ENCODE results near the gene ASAP3.
"Not testable (repeated sequence)": the region's sequence is repeated elsewhere in the genome, so short reads cannot be mapped to it uniquely, and the experiment has no call there.

ASAP3 gene

GRCh38 chr1:23509896-23510295, 25.9 kb upstream of the ASAP3 start:
- Histone ChIP-seq H4K20me1 (ENCODE audit: insufficient read depth, low read length, poor library complexity, severe bottlenecking) (no peaks in the 10 kb centered on the region), H3K9me2 (replicated peaks; ENCODE audit: low read depth, low read length) (no peaks in the 10 kb centered on the region), H2AFZ (ENCODE audit: low read length) (no peak overlapping the region), H3K4me3 (ENCODE audit: low read length, poor library complexity, severe bottlenecking) (no peak overlapping the region), H3K79me2 (ENCODE audit: insufficient read depth, low read length) (no peaks in the 10 kb centered on the region; the same call in 1 of the 2 replicates), H3K27me3 (ENCODE audit: insufficient read depth, low read length, poor library complexity, severe bottlenecking) (no peaks in the 10 kb centered on the region), H3K4me2 (ENCODE audit: low read depth, low read length, poor library complexity, severe bottlenecking) (no peak overlapping the region), H3K36me3 (ENCODE audit: insufficient read depth, low read length) (peaks cover 79% of the 10 kb centered on the region; the same call in 1 of the 2 replicates), H3F3A (ENCODE audit: low read depth) (no peaks in the 10 kb centered on the region), H3K9me3 (ENCODE audit: insufficient read depth, low read depth, low read length) (no peaks in the 10 kb centered on the region), H3K9ac (ENCODE audit: low read depth, low read length, poor library complexity, severe bottlenecking) (no peak overlapping the region), H3K4me1 (ENCODE audit: insufficient read depth, low read length, poor library complexity, severe bottlenecking) (no peaks in the 10 kb centered on the region)
- TF ChIP-seq EZH2phosphoT487 (IDR thresholded peaks at IDR 0.05; ENCODE audit: borderline replicate concordance), result no peak
- no peak for TF ChIP-seq CTCF (conservative IDR thresholded peaks at IDR 0.05; ENCODE audit: low read length)

GRCh38 chr1:23506376-23507107, 22.6 kb upstream of the ASAP3 start:
- H4K20me1 ChIP-seq (ENCODE audit: insufficient read depth, low read length, poor library complexity, severe bottlenecking), result no peaks in the 10 kb centered on the region

GRCh38 chr1:23505851-23506250, 21.9 kb upstream of the ASAP3 start:
- peaks cover 53% of the 10 kb centered on the region; the same call in 1 of the 2 replicates for H3K36me3 ChIP-seq (ENCODE audit: insufficient read depth, low read length)
- H2AFZ ChIP-seq (ENCODE audit: low read length), result no peak overlapping the region
- H3K9me2 ChIP-seq (replicated peaks; ENCODE audit: low read depth, low read length), result no peaks in the 10 kb centered on the region
- no peak overlapping the region for H3K4me3 ChIP-seq (ENCODE audit: low read length, poor library complexity, severe bottlenecking)
- no peak overlapping the region for H3K4me2 ChIP-seq (ENCODE audit: low read depth, low read length, poor library complexity, severe bottlenecking)
- H3K27me3 ChIP-seq (ENCODE audit: insufficient read depth, low read length, poor library complexity, severe bottlenecking), result no peaks in the 10 kb centered on the region
- H3K79me2 ChIP-seq (ENCODE audit: insufficient read depth, low read length), result no peaks in the 10 kb centered on the region
- no peaks in the 10 kb centered on the region for H3F3A ChIP-seq (ENCODE audit: low read depth)
- no peak overlapping the region for H3K9ac ChIP-seq (ENCODE audit: low read depth, low read length, poor library complexity, severe bottlenecking)
- H3K4me1 ChIP-seq (ENCODE audit: insufficient read depth, low read length, poor library complexity, severe bottlenecking), result no peaks in the 10 kb centered on the region
- H3K9me3 ChIP-seq (ENCODE audit: insufficient read depth, low read depth, low read length), result no peaks in the 10 kb centered on the region
- no peaks in the 10 kb centered on the region for H4K20me1 ChIP-seq (ENCODE audit: insufficient read depth, low read length, poor library complexity, severe bottlenecking)
- no peak for TF ChIP-seq EZH2phosphoT487 (IDR thresholded peaks at IDR 0.05; ENCODE audit: borderline replicate concordance)
- no peak for TF ChIP-seq CTCF (conservative IDR thresholded peaks at IDR 0.05; ENCODE audit: low read length)

More at GRCh38 chr1:23506376-23507107, 22.6 kb upstream of the ASAP3 start:
- no peak overlapping the region for H2AFZ ChIP-seq (ENCODE audit: low read length)
- TF ChIP-seq EZH2phosphoT487 (IDR thresholded peaks at IDR 0.05; ENCODE audit: borderline replicate concordance), result no peak
- no peak for TF ChIP-seq CTCF (conservative IDR thresholded peaks at IDR 0.05; ENCODE audit: low read length)
- no peak overlapping the region for H3K9ac ChIP-seq (ENCODE audit: low read depth, low read length, poor library complexity, severe bottlenecking)
- no peak overlapping the region for H3K4me3 ChIP-seq (ENCODE audit: low read length, poor library complexity, severe bottlenecking)
- H3K36me3 ChIP-seq (ENCODE audit: insufficient read depth, low read length), result peaks cover 57% of the 10 kb centered on the region; the same call in 1 of the 2 replicates
- H3K79me2 ChIP-seq (ENCODE audit: insufficient read depth, low read length), result no peaks in the 10 kb centered on the region
- no peaks in the 10 kb centered on the region for H3K9me2 ChIP-seq (replicated peaks; ENCODE audit: low read depth, low read length)
- H3K4me2 ChIP-seq (ENCODE audit: low read depth, low read length, poor library complexity, severe bottlenecking), result no peak overlapping the region
- no peaks in the 10 kb centered on the region for H3K4me1 ChIP-seq (ENCODE audit: insufficient read depth, low read length, poor library complexity, severe bottlenecking)
- no peaks in the 10 kb centered on the region for H3F3A ChIP-seq (ENCODE audit: low read depth)
- no peaks in the 10 kb centered on the region for H3K9me3 ChIP-seq (ENCODE audit: insufficient read depth, low read depth, low read length)
- H3K27me3 ChIP-seq (ENCODE audit: insufficient read depth, low read length, poor library complexity, severe bottlenecking), result no peaks in the 10 kb centered on the region

GRCh38 chr1:23504156-23504555, 20.2 kb upstream of the ASAP3 start:
- H3K9ac ChIP-seq (ENCODE audit: low read depth, low read length, poor library complexity, severe bottlenecking); H3K9me3 ChIP-seq (ENCODE audit: insufficient read depth, low read depth, low read length); H4K20me1 ChIP-seq (ENCODE audit: insufficient read depth, low read length, poor library complexity, severe bottlenecking); H3K9me2 ChIP-seq (replicated peaks; ENCODE audit: low read depth, low read length); H3K4me1 ChIP-seq (ENCODE audit: insufficient read depth, low read length, poor library complexity, severe bottlenecking); H3K27me3 ChIP-seq (ENCODE audit: insufficient read depth, low read length, poor library complexity, severe bottlenecking); H3F3A ChIP-seq (ENCODE audit: low read depth); H3K4me3 ChIP-seq (ENCODE audit: low read length, poor library complexity, severe bottlenecking); H2AFZ ChIP-seq (ENCODE audit: low read length); H3K79me2 ChIP-seq (ENCODE audit: insufficient read depth, low read length); H3K4me2 ChIP-seq (ENCODE audit: low read depth, low read length, poor library complexity, severe bottlenecking): not testable (repeated sequence)
- H3K36me3 ChIP-seq (ENCODE audit: insufficient read depth, low read length), result peaks cover 36% of the 10 kb centered on the region; the same call in 1 of the 2 replicates
